Stomach smooth muscle (tissue), 2 donors: ENCODE results near the gene ARHGEF28.

Experiments
- H3K27ac ChIP-seq: one replicate; pipeline ENCODE4 v1.7.0; 2013; ENCODE audit warnings: mild to moderate bottlenecking, low read length, inconsistent platforms
- H3K27me3 ChIP-seq, 2 donors: one replicate each; pipeline ENCODE4 v1.7.0; 2013; ENCODE audit warnings: low read length in 2 of 2; ENCODE audit not compliant: insufficient read depth in 2 of 2, control insufficient read depth in 1 of 2
- H3K36me3 ChIP-seq, 2 donors: one replicate each; pipeline ENCODE4 v1.7.0; 2013; ENCODE audit warnings: low read length in 2 of 2; ENCODE audit not compliant: control insufficient read depth in 2 of 2, insufficient read depth in 2 of 2
- H3K4me1 ChIP-seq: one replicate; pipeline ENCODE4 v1.7.0; 2013; ENCODE audit warnings: low read length; ENCODE audit not compliant: control insufficient read depth, insufficient read depth
- H3K4me3 ChIP-seq, 2 donors: one replicate each; pipeline ENCODE4 v1.7.0; 2013; ENCODE audit warnings: low read length in 2 of 2
- H3K9ac ChIP-seq, 2 donors: one replicate each; pipeline ENCODE4 v1.7.0; 2013; ENCODE audit warnings: low read length in 2 of 2, mild to moderate bottlenecking in 1 of 2
- H3K9me3 ChIP-seq, 2 donors: one replicate each; pipeline ENCODE4 v1.7.0; 2013; ENCODE audit warnings: low read length in 2 of 2; ENCODE audit not compliant: control insufficient read depth in 2 of 2
- donor health status: healthy.
- donor health status: Pancreatic carcinoma.

ARHGEF28 gene

DNA sequence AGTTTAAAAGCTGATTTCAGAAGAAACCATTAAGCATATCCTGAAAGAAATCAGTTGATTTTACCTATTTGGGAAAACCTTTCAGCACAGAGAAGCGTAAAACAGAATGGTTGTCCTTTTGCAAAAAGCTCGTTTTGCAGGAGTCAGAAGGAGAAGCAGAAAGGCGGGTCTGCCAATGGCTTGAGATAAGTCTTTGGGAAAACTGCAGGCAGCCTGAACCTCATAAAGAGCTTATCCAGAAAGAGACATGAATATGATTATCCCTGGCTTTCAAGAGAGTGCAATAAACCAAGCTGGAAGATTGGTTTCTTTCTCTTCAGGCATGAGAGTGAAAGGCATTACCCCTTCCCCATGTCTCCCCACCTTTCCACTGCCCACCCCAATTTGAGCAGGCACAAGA lies 353.3 kb downstream of the ARHGEF28 start:
- H3K4me1 ChIP-seq = peaks cover 5% of the 10 kb centered on the region
- no peaks in the 10 kb centered on the region for H3K9me3 ChIP-seq
- no peak overlapping the region for H3K4me3 ChIP-seq
- H3K9ac ChIP-seq = no peak overlapping the region
- no peaks in the 10 kb centered on the region for H3K27me3 ChIP-seq
- no peaks in the 10 kb centered on the region for H3K36me3 ChIP-seq
- H3K27ac ChIP-seq = no peak overlapping the region

DNA sequence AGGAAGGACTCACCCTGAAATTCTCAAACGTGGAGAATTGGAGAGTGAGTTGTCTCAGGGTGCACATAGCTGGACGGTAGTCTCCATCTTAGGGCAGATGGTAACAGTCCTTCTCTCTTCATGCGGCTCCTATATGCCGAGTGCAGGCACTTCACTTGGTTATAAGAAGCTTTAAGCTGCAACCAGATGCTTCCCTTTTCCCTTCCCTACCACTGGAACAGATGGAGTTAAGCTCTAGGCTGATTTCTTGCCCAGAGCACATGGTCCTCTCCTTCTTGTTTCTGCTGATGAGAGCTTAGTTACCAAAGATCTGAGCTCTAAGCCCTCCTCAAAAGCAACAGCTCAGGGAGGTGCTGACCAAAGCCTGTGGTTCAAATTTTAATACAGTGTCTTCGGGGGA lies 355.7 kb downstream of the ARHGEF28 start:
- Histone ChIP-seq H3K9ac (no peak overlapping the region), H3K9me3 (no peaks in the 10 kb centered on the region)

DNA sequence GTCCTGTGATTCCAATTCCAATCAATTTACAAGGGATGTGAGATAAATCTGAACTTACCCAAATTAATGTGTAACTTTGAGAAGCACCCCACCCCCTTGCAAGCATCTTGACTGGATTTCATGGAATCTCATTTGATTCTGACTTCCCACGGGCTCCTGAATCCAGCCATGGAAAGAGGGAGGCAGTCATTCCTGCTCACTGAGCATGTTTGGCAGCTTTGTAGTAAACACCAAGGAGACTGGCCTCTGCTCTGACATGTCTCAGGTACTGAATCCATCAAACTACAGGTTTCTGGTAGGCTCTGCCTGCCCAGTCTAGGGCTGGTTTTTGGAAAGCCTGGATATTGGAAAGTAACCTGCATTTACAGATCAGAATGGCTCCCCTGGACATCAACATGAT lies 357.6 kb downstream of the ARHGEF28 start:
- no peak overlapping the region for H3K4me3 ChIP-seq
- H3K9me3 ChIP-seq = no peaks in the 10 kb centered on the region
- no peaks in the 10 kb centered on the region for H3K36me3 ChIP-seq
- H3K27ac ChIP-seq = no peak overlapping the region
- no peaks in the 10 kb centered on the region for H3K27me3 ChIP-seq
- no peak overlapping the region for H3K9ac ChIP-seq
- no peaks in the 10 kb centered on the region for H3K4me1 ChIP-seq

More for the DNA sequence above, 355.7 kb downstream of the ARHGEF28 start:
- Histone ChIP-seq H3K4me1 (no peaks in the 10 kb centered on the region), H3K36me3 (no peaks in the 10 kb centered on the region), H3K4me3 (no peak overlapping the region), H3K27ac (no peak overlapping the region), H3K27me3 (no peaks in the 10 kb centered on the region)

DNA sequence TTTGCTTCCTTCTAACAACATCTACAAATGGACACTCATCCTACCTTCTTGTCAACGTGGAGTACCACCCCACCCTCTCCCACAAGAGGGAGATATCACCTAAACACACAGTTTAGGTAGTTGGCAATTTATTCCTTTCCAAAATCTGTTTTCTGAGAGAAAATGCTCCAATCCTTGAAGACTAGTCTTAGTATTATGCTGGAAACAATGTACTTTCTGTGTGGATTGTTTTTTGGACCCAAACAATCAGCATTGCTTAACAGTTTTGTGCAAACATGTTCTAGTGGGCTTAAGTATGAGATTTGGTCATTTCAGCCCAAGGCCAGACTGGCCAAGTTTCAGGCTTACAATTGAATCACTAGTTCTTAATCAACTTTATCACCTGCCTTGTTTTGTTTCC lies 359.1 kb downstream of the ARHGEF28 start:
- Histone ChIP-seq H3K27me3 (no peaks in the 10 kb centered on the region), H3K4me1 (no peaks in the 10 kb centered on the region), H3K9me3 (no peaks in the 10 kb centered on the region), H3K9ac (no peak overlapping the region), H3K27ac (no peak overlapping the region), H3K36me3 (no peaks in the 10 kb centered on the region), H3K4me3 (no peak overlapping the region)

DNA sequence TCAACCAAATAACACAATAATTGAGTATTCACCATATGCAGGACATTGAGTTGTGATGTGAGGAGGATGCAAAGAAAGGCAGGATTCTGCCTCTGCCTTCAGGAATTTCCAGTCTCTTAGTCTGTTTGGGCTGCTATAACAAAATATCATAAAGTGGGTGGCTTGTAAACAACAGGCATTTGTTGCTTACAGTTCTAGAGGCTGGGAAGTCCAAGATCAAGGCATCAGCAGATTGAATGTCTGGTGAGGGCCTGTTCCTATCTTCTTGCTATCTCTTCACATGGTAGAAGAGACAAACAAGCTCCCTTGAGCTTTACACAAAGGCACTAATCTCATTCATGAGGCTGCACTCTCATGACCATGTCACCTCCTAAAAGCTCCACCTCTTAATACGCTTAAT lies 360.7 kb downstream of the ARHGEF28 start:
- H3K36me3 ChIP-seq = no peaks in the 10 kb centered on the region
- H3K4me3 ChIP-seq = no peak overlapping the region
- H3K4me1 ChIP-seq = no peaks in the 10 kb centered on the region
- H3K9ac ChIP-seq = no peak overlapping the region
- no peaks in the 10 kb centered on the region for H3K9me3 ChIP-seq
- H3K27ac ChIP-seq = no peak overlapping the region
- no peaks in the 10 kb centered on the region for H3K27me3 ChIP-seq

DNA sequence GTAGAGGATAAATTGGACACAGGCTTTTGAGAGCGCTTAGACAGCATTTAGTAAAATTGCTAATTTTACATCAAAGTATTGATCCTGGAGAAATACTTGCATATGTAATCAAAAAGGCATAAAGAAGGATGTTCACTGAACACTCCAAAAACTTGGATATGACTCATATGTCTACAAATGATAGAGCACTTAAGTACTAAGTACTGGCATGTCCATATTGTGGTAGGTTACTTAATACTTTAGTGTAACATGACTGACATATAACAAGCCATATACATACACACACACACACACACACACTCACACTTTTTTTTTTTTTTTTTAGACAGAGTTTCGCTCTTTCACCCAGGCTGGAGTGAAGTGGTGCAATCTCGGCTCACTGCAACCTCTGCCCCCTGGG lies 361.9 kb downstream of the ARHGEF28 start:
- Histone ChIP-seq H3K27ac (no peak overlapping the region), H3K27me3 (no peaks in the 10 kb centered on the region), H3K4me3 (no peak overlapping the region), H3K36me3 (no peaks in the 10 kb centered on the region), H3K4me1 (no peaks in the 10 kb centered on the region), H3K9me3 (no peaks in the 10 kb centered on the region), H3K9ac (no peak overlapping the region)

DNA sequence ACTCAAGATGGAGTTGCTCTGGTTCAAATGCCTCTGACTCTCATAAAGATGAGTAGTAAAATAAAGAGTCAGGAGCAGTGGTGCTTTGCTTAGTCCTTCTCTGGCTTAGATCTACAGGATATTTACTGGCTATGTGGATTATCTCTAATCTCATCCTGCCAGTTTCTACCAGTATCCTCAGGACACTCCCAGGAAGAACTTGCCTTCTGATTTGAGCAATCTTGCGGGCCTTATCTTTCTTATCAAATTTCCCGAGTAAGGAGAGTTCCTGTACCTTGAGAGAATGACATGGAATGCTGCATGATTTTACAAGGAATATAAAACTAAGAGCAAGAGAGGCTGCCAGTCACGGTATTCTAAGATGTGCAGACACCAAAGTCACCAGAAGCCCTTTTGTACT lies 364.0 kb downstream of the ARHGEF28 start:
- no peaks in the 10 kb centered on the region for H3K36me3 ChIP-seq

More for the DNA sequence above, 364.0 kb downstream of the ARHGEF28 start:
- no peaks in the 10 kb centered on the region for H3K27me3 ChIP-seq
- no peaks in the 10 kb centered on the region for H3K9me3 ChIP-seq
- H3K9ac ChIP-seq = no peak overlapping the region
- H3K27ac ChIP-seq = no peak overlapping the region
- H3K4me1 ChIP-seq = no peaks in the 10 kb centered on the region
- H3K4me3 ChIP-seq = no peak overlapping the region
